ENCODE results near the gene RELA. TPM values are rescaled to one million over a fixed set of nuclear protein-coding genes. Genes with fewer than 3 reads are reported as not detected.

Gene RELA
- total and polyA plus RNA-seq, 7 experiments from 2014 or later, result 54.6 to 303 (median 148) TPM

DNA sequence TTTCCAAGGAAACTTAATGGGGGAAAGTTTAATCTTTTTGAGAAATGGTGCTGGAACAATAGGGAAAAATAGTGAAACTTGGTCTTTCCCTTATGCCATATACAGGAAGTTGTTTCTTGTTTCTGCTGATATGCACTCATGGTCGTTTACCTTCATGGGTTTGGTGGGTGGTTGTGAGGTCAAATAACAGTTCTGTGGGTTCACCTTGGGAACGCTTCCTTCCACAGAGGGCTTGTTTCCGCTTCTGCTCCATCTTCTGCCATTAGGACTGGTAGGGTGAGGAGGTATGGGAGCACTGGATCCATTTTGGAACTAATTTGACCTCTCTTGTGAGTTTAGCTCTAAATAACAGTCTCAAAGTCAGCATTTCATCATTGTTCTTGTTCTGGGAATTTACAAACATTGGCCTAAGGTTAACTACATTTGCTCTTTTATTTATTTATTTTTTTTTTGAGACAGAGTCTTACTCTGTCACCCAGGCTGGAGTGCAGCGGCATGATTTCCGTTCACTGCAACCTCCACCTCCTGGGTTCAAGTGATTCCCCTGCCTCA is 17.6 kb upstream of the RELA start:
- ChIA-PET POLR2A (no interaction called here), CTCF (interaction anchor here (0.6 kb wide), 1 partner anchor 204 kb away, joined by 3 read pairs; no protein-coding TSS in a partner anchor)
- Histone ChIP-seq H3K4me1 (ENCODE audit: control insufficient read depth in 2 of 2, insufficient read depth in 2 of 2, low read length in 2 of 2) (no peaks in the 10 kb centered on the region), H3K27ac (ENCODE audit: low read depth, low read length) (no peak overlapping the region), H3K27me3 (ENCODE audit: control insufficient read depth in 2 of 2, insufficient read depth in 2 of 2, low read length in 2 of 2) (no peaks in the 10 kb centered on the region), H3K4me3 (ENCODE audit: low read length) (no peak overlapping the region), H3K9me3 (ENCODE audit: control insufficient read depth in 2 of 3, low read length in 3 of 3) (no peaks in the 10 kb centered on the region), H3K36me3 (ENCODE audit: control insufficient read depth in 2 of 3, insufficient read depth in 3 of 3, low read length in 3 of 3) (no peaks in the 10 kb centered on the region)
- Mint-ChIP-seq H3K27ac (no peak overlapping the region), H3K4me3 (no peak overlapping the region), H3K36me3 (no peaks in the 10 kb centered on the region), H3K4me1 (no peaks in the 10 kb centered on the region), H3K9me3 (peaks cover 0 to 2% (median 0%) of the 10 kb centered on the region in 11 donors), H3K27me3 (peaks cover 0 to 18% (median 0%) of the 10 kb centered on the region in 5 donors)
- DNase-seq (no peak), ATAC-seq (no peak)
- intact Hi-C loops (cut with micrococcal nuclease), result no loop called here

DNA sequence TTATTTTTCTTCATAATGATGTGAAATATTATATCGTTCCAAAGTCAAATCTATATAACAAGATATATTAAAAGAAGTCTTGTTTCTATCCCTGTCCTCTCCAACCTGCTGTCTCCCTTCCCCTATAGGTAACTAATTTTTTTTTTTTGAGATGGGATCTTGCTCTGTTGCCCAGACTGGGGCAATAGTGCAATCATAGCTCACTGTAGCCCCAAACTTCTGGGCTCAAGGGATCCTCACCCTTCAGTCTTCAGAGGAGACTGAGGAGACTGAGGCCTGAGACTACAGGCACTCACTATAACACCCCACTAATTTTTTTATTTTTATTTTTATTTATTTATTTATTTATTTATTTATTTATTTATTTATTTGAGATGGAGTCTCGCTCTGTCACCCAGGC is 10.3 kb upstream of the RELA start:
- CTCF ChIA-PET, result no interaction called here
- no peaks in the 10 kb centered on the region for H3K9me3 Mint-ChIP-seq
- H3K4me1 Mint-ChIP-seq, result peaks cover 0 to 3% (median 0%) of the 10 kb centered on the region in 7 donors
- no peaks in the 10 kb centered on the region for H3K36me3 ChIP-seq (ENCODE audit: control insufficient read depth in 2 of 3, insufficient read depth in 3 of 3, low read length in 3 of 3)
- ATAC-seq (no peak), DNase-seq (no peak)
- intact Hi-C loops (cut with micrococcal nuclease), result no loop called here
- POLR2A ChIA-PET, result no interaction called here
- H3K4me3 Mint-ChIP-seq, result no peak overlapping the region
- no peaks in the 10 kb centered on the region for H3K27me3 ChIP-seq (ENCODE audit: control insufficient read depth in 2 of 2, insufficient read depth in 2 of 2, low read length in 2 of 2)
- H3K27me3 Mint-ChIP-seq, result no peaks in the 10 kb centered on the region
- H3K27ac ChIP-seq (ENCODE audit: low read depth, low read length), result no peak overlapping the region
- H3K27ac Mint-ChIP-seq, result no peak overlapping the region
- H3K9me3 ChIP-seq (ENCODE audit: control insufficient read depth in 2 of 3, low read length in 3 of 3), result no peaks in the 10 kb centered on the region
- H3K4me1 ChIP-seq (ENCODE audit: control insufficient read depth in 2 of 2, insufficient read depth in 2 of 2, low read length in 2 of 2), result no peaks in the 10 kb centered on the region
- no peak overlapping the region for H3K4me3 ChIP-seq (ENCODE audit: low read length)
- H3K36me3 Mint-ChIP-seq, result no peaks in the 10 kb centered on the region

DNA sequence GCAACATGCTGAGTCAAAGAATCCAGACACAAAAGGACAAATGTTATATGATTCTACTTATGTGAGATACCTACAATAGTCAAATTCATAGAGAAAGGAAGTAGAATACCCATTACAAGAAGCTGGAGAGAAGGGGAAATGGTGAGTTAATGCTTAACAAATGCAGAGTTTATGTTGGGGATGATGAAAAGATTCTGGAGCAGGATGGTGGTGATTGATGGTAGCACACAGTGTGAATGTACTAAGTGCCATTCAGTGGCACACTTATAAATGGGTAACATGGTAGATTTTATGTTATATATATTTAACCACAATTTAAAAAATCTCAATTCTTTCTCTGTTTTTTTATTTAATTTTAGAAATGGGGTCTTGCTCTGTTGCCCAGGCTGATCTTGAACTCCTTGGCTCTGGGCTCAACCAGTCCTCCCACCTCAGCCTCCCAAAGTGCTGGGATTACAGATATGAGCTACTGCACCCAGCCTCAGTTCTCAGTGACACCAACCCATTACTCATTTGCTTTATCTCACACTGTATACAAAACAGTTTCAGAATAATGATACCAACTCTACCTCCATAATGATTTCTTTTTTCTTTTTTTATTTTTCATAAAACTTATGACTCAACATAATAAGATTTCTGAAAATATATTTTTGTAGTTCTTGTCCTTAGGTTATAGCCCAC is 9.6 kb upstream of the RELA start:
- Histone ChIP-seq H3K4me1 (ENCODE audit: control insufficient read depth in 2 of 2, insufficient read depth in 2 of 2, low read length in 2 of 2) (no peaks in the 10 kb centered on the region), H3K4me3 (ENCODE audit: low read length) (no peak overlapping the region), H3K27me3 (ENCODE audit: control insufficient read depth in 2 of 2, insufficient read depth in 2 of 2, low read length in 2 of 2) (no peaks in the 10 kb centered on the region), H3K9me3 (ENCODE audit: control insufficient read depth in 2 of 3, low read length in 3 of 3) (no peaks in the 10 kb centered on the region), H3K27ac (ENCODE audit: low read depth, low read length) (no peak overlapping the region), H3K36me3 (ENCODE audit: control insufficient read depth in 2 of 3, insufficient read depth in 3 of 3, low read length in 3 of 3) (no peaks in the 10 kb centered on the region)
- CTCF ChIA-PET, result no interaction called here
- Mint-ChIP-seq H3K9me3 (no peaks in the 10 kb centered on the region), H3K4me3 (no peak overlapping the region), H3K4me1 (peaks cover 0 to 3% (median 0%) of the 10 kb centered on the region in 7 donors), H3K27ac (peak overlapping the region in 1 of 9 donors; percentile 13), H3K36me3 (no peaks in the 10 kb centered on the region), H3K27me3 (no peaks in the 10 kb centered on the region)
- intact Hi-C loops (cut with micrococcal nuclease), result no loop called here
- POLR2A ChIA-PET, result interaction anchor here (1.1 kb wide), 1 partner anchor 18 kb away, joined by 3 read pairs; no protein-coding TSS in a partner anchor
- no peak for ATAC-seq
- DNase-seq, result no peak

GRCh38 chr11:65663639-65664200 is 1.0 kb upstream of the RELA start:
- Mint-ChIP-seq H3K27ac (peak overlapping the region; percentile 86 to 95 (median 92)), H3K9me3 (no peaks in the 10 kb centered on the region), H3K27me3 (no peaks in the 10 kb centered on the region), H3K4me3 (peak overlapping the region; percentile 86 to 93 (median 90)), H3K4me1 (peaks cover 10 to 43% (median 28%) of the 10 kb centered on the region in 7 donors), H3K36me3 (peaks cover 6 to 18% (median 14%) of the 10 kb centered on the region in 5 donors)
- DNase-seq (peak in 2 of 9 donors; percentile 26 to 43), ATAC-seq (no peak)
- Histone ChIP-seq H3K36me3 (ENCODE audit: control insufficient read depth in 2 of 3, insufficient read depth in 3 of 3, low read length in 3 of 3) (peaks cover 9 to 35% (median 15%) of the 10 kb centered on the region in 3 experiments), H3K9me3 (ENCODE audit: control insufficient read depth in 2 of 3, low read length in 3 of 3) (no peaks in the 10 kb centered on the region), H3K27me3 (ENCODE audit: control insufficient read depth in 2 of 2, insufficient read depth in 2 of 2, low read length in 2 of 2) (no peaks in the 10 kb centered on the region), H3K27ac (ENCODE audit: low read depth, low read length) (peak overlapping the region; percentile 99), H3K4me3 (ENCODE audit: low read length) (peak overlapping the region; percentile 85), H3K4me1 (ENCODE audit: control insufficient read depth in 2 of 2, insufficient read depth in 2 of 2, low read length in 2 of 2) (peaks cover 20 to 32% of the 10 kb centered on the region in 2 donors)
- ChIA-PET CTCF (interaction anchor here (1.2 to 1.5 kb wide), 2 partner anchors 11 to 48 kb away, joined by 3 to 6 read pairs; no protein-coding TSS in a partner anchor), POLR2A (interaction anchor here (0.8 to 4.9 kb wide), 14 partner anchors 8 to 339 kb away, joined by 3 to 88 read pairs (median 4); partner anchors contain the start of genes BANF1, CFL1, FAM89B and KAT5)
- intact Hi-C loops (cut with micrococcal nuclease), result loop anchor here (1.0 to 2.0 kb wide), 9 partner anchors 10 to 339 kb away; partner anchors contain the start of genes C11orf68 (in 2 of the 2), CFL1 (in 2 of the 2), DRAP1 (in 2 of the 2) and PCNX3 (in 2 of the 2)

DNA sequence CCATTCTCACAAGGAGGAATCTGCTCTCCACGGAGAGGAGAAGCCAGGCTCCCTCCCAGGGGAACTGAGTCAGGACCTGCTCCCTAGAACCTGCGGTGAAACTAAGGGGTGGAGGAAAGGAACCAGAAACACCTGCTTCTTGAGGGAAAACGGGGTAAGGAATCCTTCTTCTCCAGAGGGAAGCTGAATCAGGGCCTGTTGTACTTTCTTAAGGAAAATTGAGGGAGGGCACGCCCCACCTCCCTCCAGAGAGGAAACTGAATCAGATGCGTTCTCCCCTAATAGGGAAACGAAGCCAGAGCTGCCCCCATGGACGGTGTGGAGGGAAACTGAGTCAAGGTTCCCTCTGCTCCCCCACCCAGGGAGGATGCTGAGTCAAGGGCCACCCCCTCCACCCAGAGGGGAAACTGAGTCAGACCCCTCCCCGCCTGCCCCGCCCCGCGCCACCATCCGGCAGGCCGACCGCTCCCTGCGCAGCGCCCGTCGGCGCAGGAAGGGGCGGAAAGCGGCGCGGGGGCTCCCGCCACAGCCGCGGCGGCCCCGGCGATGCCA is 393 bp downstream of the RELA start:
- H3K9me3 ChIP-seq (ENCODE audit: control insufficient read depth in 2 of 3, low read length in 3 of 3), result no peaks in the 10 kb centered on the region
- H3K27me3 ChIP-seq (ENCODE audit: control insufficient read depth in 2 of 2, insufficient read depth in 2 of 2, low read length in 2 of 2), result no peaks in the 10 kb centered on the region
- ATAC-seq (no peak), DNase-seq (no peak)
- peaks cover 20 to 33% of the 10 kb centered on the region in 2 donors for H3K4me1 ChIP-seq (ENCODE audit: control insufficient read depth in 2 of 2, insufficient read depth in 2 of 2, low read length in 2 of 2)
- H3K27ac ChIP-seq (ENCODE audit: low read depth, low read length), result peak overlapping the region; percentile 99
- peak overlapping the region in 8 of 9 donors; percentile 70 to 93 (median 83) for H3K27ac Mint-ChIP-seq
- H3K36me3 ChIP-seq (ENCODE audit: control insufficient read depth in 2 of 3, insufficient read depth in 3 of 3, low read length in 3 of 3), result peaks cover 21 to 49% (median 21%) of the 10 kb centered on the region in 3 experiments
- peak overlapping the region; percentile 85 for H3K4me3 ChIP-seq (ENCODE audit: low read length)
- no peaks in the 10 kb centered on the region for H3K27me3 Mint-ChIP-seq
- intact Hi-C loops (cut with micrococcal nuclease), result loop anchor here (1.0 to 2.0 kb wide), 4 partner anchors 9 to 196 kb away; partner anchors contain the start of genes CFL1 (in 2 of the 2) and KAT5 (in 1 of the 2)
- peaks cover 15 to 46% (median 36%) of the 10 kb centered on the region in 7 donors for H3K4me1 Mint-ChIP-seq
- H3K36me3 Mint-ChIP-seq, result peaks cover 10 to 22% (median 18%) of the 10 kb centered on the region in 5 donors
- POLR2A ChIA-PET, result interaction anchor here (0.6 to 4.9 kb wide), 20 partner anchors 7 to 240 kb away, joined by 3 to 88 read pairs (median 4); partner anchors contain the start of genes CFL1, EHBP1L1, FAM89B and KAT5
- H3K9me3 Mint-ChIP-seq, result no peaks in the 10 kb centered on the region
- H3K4me3 Mint-ChIP-seq, result peak overlapping the region; percentile 69 to 91 (median 84)
- CTCF ChIA-PET, result interaction anchor here (0.7 to 0.9 kb wide), 2 partner anchors 8 to 47 kb away, joined by 3 read pairs; partner anchors contain the start of gene PCNX3
